ENCODE data around the gene TBC1D22A. TPM values are rescaled to one million over a fixed set of nuclear protein-coding genes. Genes with fewer than 3 reads are reported as not detected.

Gene TBC1D22A
- total RNA-seq, 1 experiment from 2014 or later = 14.3 TPM

- Histone ChIP-seq H3K9ac (ENCODE audit: low read length) (no peak overlapping the region), H3K9me3 (ENCODE audit: low read length) (no peaks in the 10 kb centered on the region), H3K4me2 (ENCODE audit: low read length) (no peak overlapping the region), H4K20me1 (ENCODE audit: low read length) (no peaks in the 10 kb centered on the region), H2AFZ (ENCODE audit: low read length) (no peak overlapping the region), H3F3A (ENCODE audit: low read length, unreplicated experiment) (no peaks in the 10 kb centered on the region), H3K27me3 (ENCODE audit: low read length) (peaks cover 12% of the 10 kb centered on the region; the same call in 1 of the 2 replicates), H3K79me2 (ENCODE audit: low read length) (no peaks in the 10 kb centered on the region), H3K9me2 (replicated peaks; ENCODE audit: low read length) (no peaks in the 10 kb centered on the region), H3K36me3 (ENCODE audit: low read depth, low read length) (no peaks in the 10 kb centered on the region), H3K27ac (ENCODE audit: low read length) (no peak overlapping the region), H3K4me1 (ENCODE audit: insufficient read depth, low read length) (no peaks in the 10 kb centered on the region), H3K4me3 (ENCODE audit: low read length) (no peak overlapping the region)
- no peak for ATAC-seq
- TF ChIP-seq CTCF (conservative IDR thresholded peaks at IDR 0.05; ENCODE audit: low read depth, low read length) = no peak
- TF ChIP-seq EZH2phosphoT487 (IDR thresholded peaks at IDR 0.05; ENCODE audit: borderline replicate concordance, low read length) = no peak
- TF ChIP-seq EZH2 (IDR thresholded peaks at IDR 0.05; ENCODE audit: low read length, unreplicated experiment) = no peak
- no peak for DNase-seq
- intact Hi-C loops (cut with micrococcal nuclease) = no loop called here
- no TSS peak for BruUV-seq (replicated peaks)
- ChIA-PET CTCF (no interaction called here), POLR2A (ENCODE audit: unreplicated experiment) (no interaction called here)
Observed at GRCh38 chr22:47221840-47222615, 459.6 kb downstream of the TBC1D22A start.

Other genes with a start within 250 kb of the TBC1D22A start
- gene CELSR1, start 225.0 kb upstream of the TBC1D22A start, total RNA-seq (2014; rRNA removed) = 14.2 and 19.3 TPM in 2 replicates
- gene GRAMD4, start 142.3 kb upstream of the TBC1D22A start, total RNA-seq (2014; rRNA removed) = 18.9 and 25.3 TPM in 2 replicates
- gene CERK, start 24.4 kb upstream of the TBC1D22A start, total RNA-seq (2014; rRNA removed) = 21.6 and 24.1 TPM in 2 replicates

Data from PC-3 (cell line).